Activated CD4-positive, CD25-positive, alpha-beta regulatory T cell (primary cell): Measurements from ENCODE around the gene B4GALT1.

Experiments
- DNase-seq, 4 experiments: peaks; one replicate each; lab custom pipeline; 2025; lab: John Stamatoyannopoulos, UW

B4GALT1 gene

GRCh38 chr9:33139421-33140228 is 27.5 kb downstream of the B4GALT1 start:
- DNase-seq: no peak

- no peak for DNase-seq
These were observed 28.4 kb downstream of the B4GALT1 start for GRCh38 chr9:33138768-33139167.

GRCh38 chr9:33137781-33138264 is 29.3 kb downstream of the B4GALT1 start:
- DNase-seq: no peak

GRCh38 chr9:33136721-33137670 is 30.1 kb downstream of the B4GALT1 start:
- DNase-seq: no peak

- no peak for DNase-seq
These were observed 31.6 kb downstream of the B4GALT1 start for GRCh38 chr9:33135470-33135958.

DNA sequence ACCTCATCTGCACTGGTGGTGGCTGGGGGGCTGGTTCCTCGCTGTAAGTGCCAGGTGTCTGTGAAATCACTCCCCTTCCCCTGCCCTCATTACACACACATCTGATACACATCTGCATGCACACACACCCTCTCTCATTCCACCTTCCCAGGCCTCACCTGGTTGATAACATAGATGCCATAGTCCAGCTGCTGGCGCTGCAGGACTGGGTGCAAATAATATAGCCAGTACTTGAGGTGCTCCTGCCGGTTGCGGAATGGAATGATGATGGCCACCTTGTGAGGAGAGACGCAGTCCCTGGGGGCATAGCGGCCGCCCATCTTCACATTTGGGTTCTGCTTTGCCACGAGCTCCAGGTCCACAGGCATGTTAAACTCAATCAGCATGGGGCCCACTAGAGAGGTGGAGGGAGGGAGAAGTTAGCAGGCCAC is 32.1 kb downstream of the B4GALT1 start:
- no peak for DNase-seq

GRCh38 chr9:33133186-33133585 is 34.0 kb downstream of the B4GALT1 start:
- no peak for DNase-seq

DNA sequence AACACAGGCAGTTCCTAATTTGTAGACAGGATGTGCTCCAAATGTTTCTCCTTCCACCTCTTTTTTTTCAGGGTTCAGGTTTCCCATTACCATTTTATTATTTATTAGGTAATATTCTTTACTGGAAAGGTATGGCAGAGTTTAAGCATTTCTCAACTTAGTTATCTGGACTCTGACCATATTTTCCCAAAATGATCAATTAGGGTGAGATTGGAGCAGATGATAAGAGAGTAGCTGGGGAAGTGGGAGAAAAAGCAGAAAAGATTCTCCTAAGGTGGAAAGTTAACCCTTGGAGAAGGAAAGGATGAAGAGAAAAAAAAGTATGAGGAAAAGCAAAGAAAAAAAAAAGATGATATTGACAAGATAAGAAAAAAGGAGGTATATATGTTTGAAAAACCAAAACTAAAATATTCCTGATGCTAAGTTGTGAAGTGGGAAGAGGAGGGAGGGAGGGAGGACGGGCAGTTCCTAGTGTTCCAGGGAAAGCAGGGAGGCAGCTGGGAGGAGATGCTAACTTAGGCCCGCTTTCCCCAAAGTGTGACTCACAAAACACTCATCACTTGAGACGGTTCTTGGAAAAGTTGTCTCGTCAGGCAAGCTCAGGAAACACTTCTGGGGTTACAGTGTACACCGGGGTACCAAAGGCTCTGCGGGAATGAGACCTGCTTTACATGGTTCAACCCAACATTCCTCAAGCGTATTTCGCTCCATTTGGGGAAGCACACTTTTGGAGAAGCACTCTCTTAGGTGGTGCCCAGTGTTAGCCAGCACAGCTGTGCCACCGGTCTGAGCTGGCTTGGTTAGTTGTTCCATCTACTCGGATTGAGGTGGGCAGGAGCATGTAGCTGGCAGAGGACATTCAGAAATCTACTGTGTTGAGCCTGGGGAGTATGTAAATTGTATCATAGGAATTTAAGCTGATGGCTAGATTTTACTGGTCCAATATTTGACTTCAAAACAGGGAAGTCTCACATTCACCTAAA is 35.1 kb downstream of the B4GALT1 start:
- DNase-seq: no peak

- DNase-seq: no peak
These were observed 36.0 kb downstream of the B4GALT1 start for GRCh38 chr9:33130961-33131789.

GRCh38 chr9:33129886-33130881 is 37.0 kb downstream of the B4GALT1 start:
- DNase-seq: no peak

DNA sequence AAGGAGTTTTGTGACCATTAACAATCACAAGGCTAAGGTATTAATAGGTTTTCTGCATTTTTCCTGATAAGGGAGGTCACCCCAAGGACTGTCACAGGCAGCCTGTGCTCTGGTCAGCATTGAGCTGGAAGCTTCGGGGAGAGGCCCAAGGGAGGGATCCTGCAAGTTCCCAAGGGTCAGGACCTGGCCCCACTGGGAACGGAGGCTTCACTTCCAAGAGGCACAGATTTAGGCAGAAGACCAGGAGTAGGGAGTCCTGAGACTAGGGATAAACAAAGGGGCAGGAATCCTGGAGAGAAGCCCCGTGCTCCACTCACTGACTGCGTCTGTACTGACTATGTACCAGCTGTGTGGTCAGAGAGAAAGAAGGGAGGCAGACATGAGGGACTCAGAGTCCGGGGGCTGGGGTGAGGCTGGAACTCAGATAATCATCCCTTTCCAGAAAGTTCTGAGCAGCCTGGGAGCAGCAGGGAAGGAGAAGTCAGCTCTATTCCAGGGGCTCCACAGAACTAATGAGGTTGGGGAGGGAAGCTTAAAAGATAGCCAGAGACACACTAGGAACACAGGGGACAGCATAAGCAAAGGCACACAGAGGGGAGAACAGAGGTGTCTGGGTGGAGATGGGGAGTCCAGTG is 37.8 kb downstream of the B4GALT1 start:
- no peak for DNase-seq

DNA sequence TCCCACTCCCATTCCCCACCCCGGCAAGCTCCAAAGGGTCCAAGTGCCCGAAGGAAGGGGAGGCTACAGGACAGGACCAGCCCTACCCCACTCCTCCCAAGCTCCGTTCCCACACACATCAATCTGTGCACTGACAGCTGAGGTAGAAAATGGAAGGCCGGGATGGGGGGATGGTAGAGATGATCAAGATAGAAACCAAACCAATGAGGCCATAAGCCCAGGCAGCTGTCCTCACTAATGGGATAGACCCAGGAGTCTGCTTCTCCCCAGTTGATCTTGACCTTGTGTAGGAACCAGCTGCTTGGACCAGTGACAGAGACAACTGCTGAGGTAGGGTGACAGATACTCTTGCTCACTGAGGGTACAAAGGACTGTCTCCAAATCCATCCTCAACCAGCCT is 38.6 kb downstream of the B4GALT1 start:
- DNase-seq: no peak

GRCh38 chr9:33127881-33128280 is 39.3 kb downstream of the B4GALT1 start:
- no peak for DNase-seq

- no peak for DNase-seq
These were observed 41.0 kb downstream of the B4GALT1 start for GRCh38 chr9:33125871-33126823.

GRCh38 chr9:33125461-33125860 is 41.7 kb downstream of the B4GALT1 start:
- DNase-seq: no peak

- no peak for DNase-seq
These were observed 42.3 kb downstream of the B4GALT1 start for GRCh38 chr9:33124751-33125381.

DNA sequence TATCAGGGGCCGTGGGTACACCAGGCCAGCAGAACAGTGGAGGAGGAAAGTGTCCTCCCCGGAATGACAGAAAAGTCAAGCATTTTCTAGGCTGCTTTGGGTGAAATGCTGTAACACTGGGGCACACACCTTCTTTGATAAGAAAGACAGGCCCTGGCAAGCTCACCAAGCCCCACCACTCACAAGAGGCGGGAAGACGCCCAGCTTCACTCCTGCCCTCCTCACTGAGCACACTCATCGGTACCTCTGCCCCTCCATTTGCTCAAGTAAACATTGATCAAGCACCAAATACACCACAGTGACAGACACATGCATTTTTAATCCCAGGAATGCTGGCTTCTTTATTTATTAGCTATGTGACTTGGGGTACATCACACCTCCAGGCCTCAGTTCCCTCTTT is 43.1 kb downstream of the B4GALT1 start:
- no peak for DNase-seq
